GM10847 (cell line): ENCODE data around the gene GALR2.

Source experiments
- POLR2A ChIP-seq: IDR thresholded peaks from 2 replicates; pipeline ENCODE4 v1.6.1; 2011; ENCODE audit not compliant: insufficient read length; ENCODE audit errors: extremely low read depth

GALR2 gene

DNA sequence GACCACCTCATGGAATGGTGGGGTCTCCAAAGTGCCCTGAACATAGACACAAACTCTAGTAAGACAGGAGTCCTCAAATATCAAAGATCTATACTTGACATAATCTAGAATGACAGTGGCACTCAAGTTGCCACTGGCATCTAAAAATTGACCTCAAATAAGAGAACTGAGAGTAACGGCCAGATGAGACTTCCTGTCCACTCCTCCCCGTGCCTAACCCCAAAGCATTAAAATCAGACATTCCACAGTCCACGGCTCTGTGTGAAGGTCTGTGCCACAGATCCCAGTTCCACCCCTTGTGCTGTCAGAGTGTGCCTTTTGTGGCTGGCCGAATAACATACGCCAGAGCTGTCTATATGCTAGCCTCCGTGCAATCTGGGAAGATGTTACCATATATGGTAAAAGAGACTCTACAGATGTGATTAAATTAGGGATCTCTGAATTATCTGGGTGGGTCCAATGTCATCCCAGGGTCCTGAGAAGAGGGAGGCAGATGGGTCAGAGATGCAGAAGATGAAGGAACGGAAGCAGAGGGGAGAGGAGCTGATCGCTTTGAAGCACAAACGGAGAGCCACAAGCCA lies 26.5 kb upstream of the GALR2 start:
- no peak for TF ChIP-seq POLR2A

DNA sequence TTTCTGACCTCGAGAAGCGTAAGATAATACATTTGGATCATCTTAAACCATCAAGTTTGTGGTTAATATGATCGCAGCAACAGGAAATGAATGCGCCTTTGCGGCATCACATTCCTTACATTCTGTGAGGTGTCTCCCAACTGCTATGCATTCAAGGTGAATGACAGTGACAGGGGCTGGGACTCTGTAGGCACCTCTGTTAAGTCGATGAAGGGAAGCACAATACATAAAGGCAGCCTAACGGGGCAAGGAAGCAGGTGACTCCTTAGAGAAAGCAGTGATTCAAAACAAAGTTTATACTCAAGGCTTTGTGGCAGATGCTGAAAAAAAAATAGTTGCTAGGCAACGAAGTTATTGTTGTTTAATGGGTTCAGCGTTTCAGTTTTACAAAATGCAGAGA lies 25.9 kb upstream of the GALR2 start:
- no peak for TF ChIP-seq POLR2A

DNA sequence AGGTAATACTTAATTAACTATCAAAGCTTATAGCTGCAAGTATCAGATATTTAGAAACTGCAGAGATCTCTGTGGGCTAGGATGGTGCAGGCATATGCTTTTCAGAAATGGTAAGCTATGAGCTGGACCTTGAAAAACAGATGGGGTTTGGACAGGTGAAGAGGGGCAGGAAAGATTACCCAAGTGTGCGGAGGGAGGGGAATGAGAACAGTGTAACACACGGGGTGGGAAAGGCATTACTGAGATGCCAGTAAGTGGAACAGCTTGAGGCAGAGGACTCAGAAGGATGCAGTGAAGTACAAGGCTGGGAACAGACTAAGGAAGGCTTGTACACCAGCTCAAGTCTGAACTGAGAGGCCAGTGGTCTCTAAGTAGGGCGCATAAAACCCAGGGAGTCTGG lies 25.3 kb upstream of the GALR2 start:
- no peak for TF ChIP-seq POLR2A

DNA sequence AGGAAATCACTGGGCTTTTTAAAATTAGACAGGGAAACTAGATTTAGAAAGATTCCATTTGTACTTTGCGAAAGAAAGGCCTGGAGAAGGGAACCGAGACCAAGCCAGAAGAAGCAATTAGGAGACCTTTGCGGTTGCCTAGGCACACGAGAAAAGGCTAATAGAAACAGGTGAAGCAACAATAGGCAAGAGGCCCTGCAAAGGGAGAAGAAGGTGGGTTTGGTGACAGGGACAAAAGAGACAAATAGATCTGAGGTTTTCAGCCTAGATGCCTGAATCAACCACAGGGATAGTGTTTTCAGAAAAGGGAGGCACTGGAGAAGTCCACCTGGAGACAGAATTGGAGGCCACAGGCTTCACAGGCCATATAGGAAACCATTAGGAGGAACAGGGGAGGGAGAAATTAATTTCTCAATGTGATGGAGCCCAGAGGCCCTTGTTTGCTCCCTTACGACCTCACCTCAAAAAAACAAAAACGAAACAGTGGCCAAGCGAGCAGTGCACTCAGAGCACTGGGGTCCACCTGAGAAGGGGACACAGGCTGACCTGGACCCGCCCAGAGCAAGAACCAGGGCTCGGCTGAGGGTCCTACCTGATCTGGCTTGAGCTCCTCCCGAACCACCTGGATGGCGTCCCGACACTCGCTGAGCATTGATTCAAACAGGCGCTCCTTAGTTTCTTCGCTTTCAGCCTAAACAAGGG lies 24.6 kb upstream of the GALR2 start:
- no peak for TF ChIP-seq POLR2A

DNA sequence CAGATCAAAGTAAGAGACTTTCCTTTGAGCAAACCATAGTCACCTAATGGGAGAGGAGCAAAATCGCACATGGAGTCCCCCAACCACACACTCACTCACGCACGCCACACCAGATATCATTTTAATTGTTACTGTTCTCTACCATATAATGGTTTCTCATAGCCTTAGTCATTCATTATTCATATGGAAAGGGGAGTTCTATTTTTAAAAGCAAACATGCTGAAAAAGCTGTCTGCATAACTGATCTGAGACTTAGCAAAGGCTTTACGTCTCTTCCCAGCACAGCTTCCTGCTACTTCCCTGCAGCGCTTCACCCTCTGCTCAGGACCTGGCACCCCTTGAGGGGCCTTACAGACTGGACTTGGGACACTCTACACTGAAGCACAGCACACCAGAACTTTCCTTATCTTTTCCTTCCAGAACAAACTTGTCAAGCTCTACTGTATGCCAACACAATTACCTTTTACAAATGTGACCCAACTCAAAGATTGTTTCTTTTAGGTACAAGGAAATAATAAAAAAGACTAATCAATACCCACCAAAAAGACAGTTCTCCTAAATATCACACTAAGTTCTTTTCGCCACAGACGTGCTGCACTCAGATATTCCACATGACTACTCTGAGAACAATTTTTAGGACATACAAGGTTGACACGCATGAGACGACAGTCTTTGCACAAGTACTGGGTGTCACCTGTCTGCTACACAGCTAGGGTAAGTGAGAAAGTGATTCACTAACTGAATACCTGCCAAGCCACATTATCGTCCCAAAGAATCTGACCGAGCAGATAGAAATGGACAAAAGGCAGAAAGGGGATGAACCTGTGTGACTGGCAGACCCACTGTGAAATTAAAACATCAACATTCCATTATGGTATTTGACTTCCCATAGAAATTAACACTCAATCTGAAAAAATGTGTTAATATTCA lies 23.8 kb upstream of the GALR2 start:
- TF ChIP-seq POLR2A = no peak

DNA sequence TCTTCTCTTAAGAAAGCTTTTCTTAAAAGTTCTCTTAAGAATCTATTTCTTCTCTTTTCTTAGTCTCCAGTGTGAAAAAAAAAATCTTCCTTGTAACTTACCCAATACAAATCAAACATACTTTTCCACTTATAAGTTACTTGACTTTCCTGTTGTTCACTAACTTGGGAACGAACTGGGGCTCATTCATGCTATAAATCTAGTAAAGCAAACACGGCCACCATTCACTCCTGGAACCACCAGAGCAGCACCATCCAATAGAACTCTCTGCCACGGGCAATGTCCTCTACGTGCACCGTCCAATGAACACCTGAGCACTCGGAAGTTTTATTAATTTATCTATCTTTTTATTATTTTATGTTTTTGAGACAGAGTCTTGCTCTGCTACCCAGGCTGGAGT lies 23.0 kb upstream of the GALR2 start:
- no peak for TF ChIP-seq POLR2A

DNA sequence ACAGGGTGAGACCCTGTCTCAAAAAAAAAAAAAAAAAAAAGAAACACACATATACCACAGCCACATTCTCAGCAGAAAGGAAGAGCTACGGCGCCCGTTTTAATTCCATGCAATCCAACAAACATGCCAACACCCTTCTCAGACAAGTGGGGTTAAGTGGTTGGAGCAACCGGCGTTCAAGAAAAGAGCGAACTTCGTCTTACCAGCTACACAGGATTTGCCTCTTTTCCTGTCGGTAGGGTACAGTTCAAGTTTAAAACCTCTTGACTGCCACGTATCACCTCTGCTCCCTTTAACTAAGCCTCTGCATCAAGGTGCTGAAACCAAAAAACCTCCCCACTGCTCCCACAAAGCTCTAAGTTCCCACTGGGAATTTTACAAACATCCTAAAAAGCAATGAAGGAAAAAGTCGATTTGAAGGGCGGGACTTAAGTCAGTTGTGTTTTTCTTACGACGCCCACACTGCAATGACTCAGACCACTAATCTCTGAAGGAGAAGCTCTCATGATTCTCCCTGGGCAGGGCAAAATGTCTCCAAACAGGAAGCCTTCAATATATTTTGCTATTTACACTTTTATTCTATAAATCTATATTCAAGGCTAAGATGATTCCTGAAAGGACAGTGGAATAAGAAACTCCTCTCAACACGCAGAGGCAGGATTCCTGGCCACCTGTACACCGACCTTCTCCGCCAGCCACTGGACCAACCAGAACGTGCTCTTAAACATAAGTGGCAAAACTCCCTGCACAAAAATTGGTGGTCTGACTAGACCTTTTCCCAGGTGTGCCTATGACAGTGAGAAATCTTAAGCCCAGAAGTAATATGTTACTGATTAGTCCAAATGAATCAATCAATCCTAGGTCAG lies 21.1 kb upstream of the GALR2 start:
- TF ChIP-seq POLR2A = no peak

DNA sequence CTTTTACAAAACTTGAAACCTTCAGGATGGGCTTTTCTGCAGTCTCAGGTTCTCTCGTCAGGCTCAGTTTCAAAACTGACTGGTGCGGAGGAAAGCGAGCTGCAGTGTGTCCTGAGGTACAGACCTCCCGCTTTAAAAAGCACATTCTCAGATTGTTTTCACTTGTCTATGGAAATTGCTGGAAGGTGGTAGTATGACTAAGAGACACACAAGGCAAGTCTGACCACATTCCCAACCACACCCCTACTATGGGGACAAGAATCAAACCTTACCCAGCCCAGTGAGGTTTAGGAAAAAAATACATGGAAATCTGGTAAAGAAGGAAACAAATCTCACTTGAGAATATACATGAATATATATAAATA lies 20.5 kb upstream of the GALR2 start:
- TF ChIP-seq POLR2A = no peak

DNA sequence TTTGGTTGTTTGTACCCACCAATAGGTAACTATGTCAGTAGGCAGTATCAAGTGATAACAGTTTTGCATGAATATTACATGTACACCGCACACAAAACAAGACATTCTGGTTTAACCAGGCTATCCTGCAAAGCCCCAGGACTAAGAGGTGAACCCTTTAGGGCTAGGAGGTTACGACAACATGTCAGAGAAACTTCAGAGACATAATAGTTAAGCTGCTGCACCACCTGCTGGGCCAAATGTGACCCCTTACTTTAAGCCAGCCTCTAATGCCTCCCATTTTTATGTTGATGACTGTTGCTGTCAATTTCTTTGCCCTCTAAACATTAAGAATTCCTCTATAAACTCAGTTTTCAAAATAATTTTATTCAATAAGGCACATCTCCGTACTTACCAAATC lies 17.7 kb upstream of the GALR2 start:
- no peak for TF ChIP-seq POLR2A

DNA sequence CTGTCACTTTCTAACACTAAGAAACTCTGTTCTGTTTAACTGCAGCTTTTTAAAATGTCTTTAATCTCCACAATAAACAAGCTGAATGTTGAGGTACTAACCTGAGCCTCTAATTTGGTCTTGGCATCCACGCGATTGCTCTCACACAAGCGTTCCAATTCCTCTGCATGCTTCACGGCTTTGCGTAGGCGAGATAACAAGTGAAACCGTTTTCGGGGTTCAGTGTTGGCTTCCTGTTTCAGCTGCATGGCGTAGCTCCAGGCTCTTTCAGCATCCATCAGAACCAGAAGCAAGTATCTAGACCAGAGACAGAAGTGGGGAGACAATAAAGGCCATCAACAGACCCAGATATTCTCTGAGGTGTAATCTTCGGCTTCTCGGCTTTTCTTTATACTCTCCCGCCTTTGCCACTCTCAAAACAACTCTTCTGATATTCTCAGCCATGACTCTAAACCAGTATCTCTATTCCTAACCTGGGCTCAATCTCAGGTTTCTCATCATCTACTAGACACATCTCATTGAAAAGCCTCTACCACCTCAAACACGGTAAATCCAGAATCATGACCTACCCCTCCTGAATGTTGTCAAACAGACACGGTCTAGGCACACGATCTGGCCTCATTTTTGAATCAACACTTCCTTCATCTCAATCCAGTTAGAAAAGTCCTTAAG lies 10.6 kb upstream of the GALR2 start:
- no peak for TF ChIP-seq POLR2A

DNA sequence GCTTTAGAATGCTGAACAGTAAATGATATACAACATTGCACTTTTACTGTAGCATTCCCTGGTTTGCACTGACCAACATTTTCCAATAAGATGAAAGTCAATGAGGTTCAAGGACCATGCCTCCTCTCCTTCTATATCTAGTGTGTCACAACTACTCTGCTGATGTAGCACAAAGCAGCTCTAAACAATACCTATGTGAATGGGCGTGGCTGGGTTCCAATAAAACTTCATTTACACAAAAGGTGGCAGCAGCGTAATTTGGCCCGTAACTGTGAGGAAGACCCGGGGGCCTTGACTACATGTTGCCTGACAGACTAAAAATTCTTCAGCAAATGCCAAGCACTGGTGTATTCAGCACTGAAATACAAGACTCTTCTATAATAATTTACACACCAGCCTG lies 8.8 kb upstream of the GALR2 start:
- no peak for TF ChIP-seq POLR2A

DNA sequence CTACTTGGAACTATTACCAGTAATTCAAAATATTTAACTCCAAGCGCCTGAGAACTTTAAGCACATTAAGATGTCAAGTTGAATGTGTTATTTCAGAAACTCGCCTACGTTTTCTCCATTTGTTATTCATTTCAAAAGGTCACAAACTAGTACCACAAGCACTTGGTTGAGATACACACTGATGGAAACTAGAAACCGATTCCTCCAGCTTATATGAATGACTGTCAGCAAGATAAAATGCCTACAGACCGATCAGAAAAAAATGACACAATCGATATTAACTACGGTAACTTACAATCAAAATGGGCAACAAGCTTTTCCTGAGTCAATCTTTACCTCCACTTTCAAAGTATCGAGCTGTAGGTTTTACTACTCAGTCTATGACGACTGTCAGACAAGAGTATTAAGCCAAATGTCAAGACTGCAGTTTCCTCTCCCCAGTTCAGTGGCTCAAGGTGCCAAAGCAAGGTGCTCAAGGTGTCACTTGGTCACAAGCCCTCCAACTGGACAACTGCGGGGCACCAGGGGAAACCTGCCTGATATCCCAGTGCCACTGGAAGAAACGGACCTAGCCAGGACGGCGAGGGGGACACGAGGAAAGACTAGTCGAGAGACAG lies 2.9 kb upstream of the GALR2 start:
- no peak for TF ChIP-seq POLR2A

DNA sequence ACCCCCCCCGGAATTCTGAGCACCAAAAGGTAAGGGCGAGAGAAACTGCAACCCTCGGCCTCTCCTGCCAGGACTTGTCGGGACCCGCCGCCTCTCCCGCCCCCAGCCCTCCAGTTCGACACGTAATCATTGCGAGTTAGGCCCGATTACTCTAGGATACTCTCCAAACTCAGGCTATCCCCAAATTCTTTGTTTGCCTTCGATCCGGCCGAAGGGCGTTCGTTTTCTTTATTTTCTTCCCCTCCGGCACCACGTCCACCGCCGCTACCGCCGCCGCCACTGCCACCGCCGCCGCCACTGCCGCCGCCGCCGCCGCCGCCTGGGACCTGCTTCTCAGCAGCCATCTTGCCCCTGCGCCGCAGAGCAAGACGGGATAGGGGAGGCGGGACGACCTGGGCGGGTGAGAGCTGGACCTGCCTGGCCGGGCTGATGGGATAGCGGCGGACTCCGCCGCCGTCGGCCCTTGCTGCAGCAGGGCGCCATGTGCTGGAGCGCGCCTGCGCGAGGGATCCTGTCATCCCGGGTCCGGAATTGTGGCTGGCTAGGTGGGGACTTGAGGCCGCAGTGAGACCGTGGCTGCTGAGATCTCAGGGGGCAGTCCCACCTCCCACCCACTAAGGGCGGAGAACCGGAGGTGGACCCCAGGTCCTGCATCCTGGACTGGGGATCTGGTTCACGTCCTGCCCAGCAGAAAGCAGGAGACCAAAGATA lies 2.3 kb upstream of the GALR2 start, which contains the start of gene SRP68:
Gene SRP68 (minus strand): TSS at position 370 of the 711 bp plus-strand sequence. CDS start 26 bp downstream, at position 344.
- peak; percentile 76 for TF ChIP-seq POLR2A
